IPS-20b (cell line): ENCODE measurements around the gene MCF2L.

Experiments
- H3K27ac ChIP-seq: one replicate; pipeline ENCODE4 v1.5.1; 2013; ENCODE audit warnings: low read length
- H3K27me3 ChIP-seq: 2 replicates; pipeline ENCODE4 v1.6.1; 2013; ENCODE audit warnings: mild to moderate bottlenecking, low read length, inconsistent platforms; ENCODE audit not compliant: insufficient read depth
- H3K36me3 ChIP-seq: 2 replicates; pipeline ENCODE4 v1.6.1; 2013; ENCODE audit warnings: low read depth, mild to moderate bottlenecking, inconsistent platforms, low read length, moderate library complexity; ENCODE audit not compliant: insufficient read depth
- H3K4me1 ChIP-seq: 2 replicates; pipeline ENCODE4 v1.6.1; 2013; ENCODE audit warnings: mild to moderate bottlenecking, control low read depth, inconsistent platforms, low read length, moderate library complexity; ENCODE audit not compliant: insufficient read depth
- H3K4me3 ChIP-seq: 2 replicates; pipeline ENCODE4 v1.5.1; 2013; ENCODE audit warnings: mild to moderate bottlenecking, low read length, inconsistent platforms
- H3K9ac ChIP-seq: 2 replicates; pipeline ENCODE4 v1.6.1; 2013; ENCODE audit warnings: low read depth, mild to moderate bottlenecking, inconsistent platforms, low read length, moderate library complexity
- H3K9me3 ChIP-seq: 2 replicates; pipeline ENCODE4 v1.6.1; 2013; ENCODE audit warnings: mild to moderate bottlenecking, low read depth, low read length, inconsistent platforms; ENCODE audit not compliant: insufficient read depth

The MCF2L gene

DNA sequence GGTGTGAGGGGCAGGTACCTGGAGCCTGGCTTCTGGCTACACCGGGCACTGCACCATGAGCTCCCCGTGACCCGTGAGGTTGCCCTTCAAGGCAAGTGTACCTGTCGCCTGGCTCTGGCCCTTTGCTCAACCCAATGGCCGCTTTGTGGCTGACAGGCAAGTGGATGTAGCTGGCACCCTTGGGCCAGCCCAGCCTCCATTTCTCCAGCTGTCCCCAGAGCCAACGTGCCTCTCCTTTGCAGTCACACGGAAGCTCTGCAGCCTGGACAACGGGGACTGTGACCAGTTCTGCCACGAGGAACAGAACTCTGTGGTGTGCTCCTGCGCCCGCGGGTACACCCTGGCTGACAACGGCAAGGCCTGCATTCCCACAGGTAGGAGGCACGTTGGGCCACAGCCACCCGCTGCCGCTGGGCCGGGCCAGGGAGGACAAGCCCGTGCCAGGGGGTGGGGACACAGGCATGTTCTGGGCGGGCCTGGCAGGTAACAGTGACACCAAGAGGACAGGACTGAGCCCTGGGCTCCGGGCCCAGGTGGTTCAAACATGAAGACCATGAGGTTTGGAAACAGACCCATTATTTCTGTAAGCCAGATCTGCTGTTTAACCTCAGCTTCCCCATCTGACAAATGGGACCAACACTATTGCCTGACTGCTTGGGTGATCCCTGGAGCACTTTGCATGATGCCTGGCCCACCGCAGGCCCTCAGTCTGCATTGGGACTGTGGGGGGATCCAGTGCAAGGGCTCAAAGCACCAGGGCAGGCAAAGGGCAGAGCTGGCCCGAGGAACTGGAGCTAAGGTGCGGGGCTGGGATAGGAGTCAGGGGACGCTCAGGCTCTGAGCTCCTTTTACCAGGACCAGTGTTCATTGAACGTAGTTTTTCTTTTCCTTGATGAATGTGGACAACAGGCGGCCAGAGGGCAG, 171.9 kb downstream of the MCF2L start:
- no peak overlapping the region for H3K9ac ChIP-seq
- H3K36me3 ChIP-seq = no peaks in the 10 kb centered on the region
- no peak overlapping the region for H3K27ac ChIP-seq
- H3K9me3 ChIP-seq = no peaks in the 10 kb centered on the region
- no peaks in the 10 kb centered on the region for H3K27me3 ChIP-seq
- H3K4me3 ChIP-seq = no peak overlapping the region
- peaks cover 15% of the 10 kb centered on the region; the same call in 1 of the 2 replicates for H3K4me1 ChIP-seq

DNA sequence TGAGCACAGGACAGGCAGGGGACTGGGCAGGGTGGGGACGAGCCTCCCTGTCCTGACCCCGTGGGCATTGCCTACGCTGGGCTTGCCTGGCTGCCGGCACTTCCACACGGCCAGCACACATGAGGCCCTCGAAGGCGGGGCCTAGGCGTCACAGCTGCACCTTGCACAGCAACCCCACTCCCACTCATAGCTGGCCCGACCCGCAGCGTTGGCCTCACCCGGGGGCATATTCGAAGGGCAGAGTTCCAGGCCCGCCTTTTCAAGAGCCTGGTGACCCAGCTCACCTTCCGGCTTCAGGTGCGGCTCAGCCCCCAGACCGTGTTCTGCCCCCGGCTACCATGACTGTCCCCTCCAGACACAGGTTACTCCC, 172.6 kb downstream of the MCF2L start:
- peaks cover 15% of the 10 kb centered on the region; the same call in 1 of the 2 replicates for H3K4me1 ChIP-seq
- H3K9ac ChIP-seq = no peak overlapping the region
- H3K27ac ChIP-seq = no peak overlapping the region
- no peaks in the 10 kb centered on the region for H3K27me3 ChIP-seq
- no peak overlapping the region for H3K4me3 ChIP-seq
- H3K9me3 ChIP-seq = no peaks in the 10 kb centered on the region
- no peaks in the 10 kb centered on the region for H3K36me3 ChIP-seq

- Histone ChIP-seq H3K4me3 (no peak overlapping the region), H3K27me3 (no peaks in the 10 kb centered on the region), H3K9ac (no peak overlapping the region), H3K9me3 (no peaks in the 10 kb centered on the region), H3K36me3 (no peaks in the 10 kb centered on the region), H3K4me1 (peaks cover 5% of the 10 kb centered on the region; the same call in 1 of the 2 replicates), H3K27ac (no peak overlapping the region)
Measured at GRCh38 chr13:113142876-113143275, 173.9 kb downstream of the MCF2L start.

- H3K9ac ChIP-seq = no peak overlapping the region
- no peaks in the 10 kb centered on the region for H3K9me3 ChIP-seq
- no peaks in the 10 kb centered on the region for H3K4me1 ChIP-seq
- H3K4me3 ChIP-seq = no peak overlapping the region
- H3K27ac ChIP-seq = no peak overlapping the region
- no peaks in the 10 kb centered on the region for H3K36me3 ChIP-seq
- no peaks in the 10 kb centered on the region for H3K27me3 ChIP-seq
Measured at GRCh38 chr13:113143466-113144254, 174.6 kb downstream of the MCF2L start.

GRCh38 chr13:113144255-113144629, 175.2 kb downstream of the MCF2L start:
- H3K4me1 ChIP-seq = no peaks in the 10 kb centered on the region
- no peak overlapping the region for H3K4me3 ChIP-seq
- no peaks in the 10 kb centered on the region for H3K9me3 ChIP-seq
- H3K27me3 ChIP-seq = no peaks in the 10 kb centered on the region
- no peak overlapping the region for H3K27ac ChIP-seq
- H3K36me3 ChIP-seq = no peaks in the 10 kb centered on the region
- no peak overlapping the region for H3K9ac ChIP-seq

DNA sequence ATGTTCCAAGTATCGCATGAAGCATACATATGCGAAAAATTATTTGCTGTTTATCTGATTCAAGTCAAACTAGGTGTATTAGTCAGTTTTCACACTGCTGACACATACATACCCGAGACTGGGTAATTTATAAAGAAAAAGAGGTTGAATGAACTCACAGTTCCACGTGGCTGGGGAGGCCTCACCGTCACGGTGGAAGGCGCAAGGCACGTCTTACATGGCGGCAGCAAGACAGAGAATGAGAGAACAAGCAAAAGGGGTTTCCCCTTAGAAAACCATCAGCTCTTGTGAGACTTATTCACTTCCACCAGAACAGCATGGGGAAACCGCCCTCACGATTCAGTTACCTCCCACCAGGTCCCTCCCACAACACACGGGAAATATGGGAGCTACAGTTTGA, 176.5 kb downstream of the MCF2L start:
- no peaks in the 10 kb centered on the region for H3K4me1 ChIP-seq
- no peak overlapping the region for H3K9ac ChIP-seq
- H3K9me3 ChIP-seq = no peaks in the 10 kb centered on the region
- no peak overlapping the region for H3K27ac ChIP-seq
- no peak overlapping the region for H3K4me3 ChIP-seq
- no peaks in the 10 kb centered on the region for H3K36me3 ChIP-seq
- H3K27me3 ChIP-seq = no peaks in the 10 kb centered on the region

DNA sequence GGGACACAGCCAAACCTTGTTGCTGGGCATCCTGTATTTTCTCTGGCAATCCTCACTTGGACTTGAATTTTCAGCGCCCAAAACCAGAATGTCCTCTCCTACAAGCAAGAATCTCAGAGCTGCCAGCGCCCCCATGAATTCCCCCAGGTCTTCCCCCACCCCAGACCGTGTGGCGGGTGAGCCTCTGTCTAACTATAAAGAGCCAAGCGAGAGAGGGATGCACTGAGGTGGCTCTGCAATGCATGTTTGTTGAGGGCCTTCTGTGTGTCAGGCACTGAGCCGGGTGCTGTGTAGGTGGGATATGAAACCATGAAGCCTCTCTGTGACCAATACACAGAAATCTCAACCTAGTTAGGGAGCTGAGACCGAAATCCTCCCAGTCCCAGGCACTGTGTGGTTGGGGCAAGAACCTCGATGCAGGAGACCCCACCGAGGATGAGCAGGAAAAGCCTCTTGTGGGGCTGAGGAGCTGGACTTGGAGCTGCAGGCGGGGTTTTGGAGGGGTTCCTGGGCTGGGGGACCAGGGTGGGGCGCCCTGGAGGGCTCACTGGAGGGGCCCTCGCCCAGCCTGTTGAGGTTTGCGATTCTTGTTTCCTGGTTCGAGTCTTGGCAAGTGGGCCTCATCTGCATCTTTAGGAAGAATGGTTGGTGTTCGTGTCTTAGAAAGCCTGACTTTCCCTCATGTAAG, 177.0 kb downstream of the MCF2L start:
- H3K9ac ChIP-seq = no peak overlapping the region

GRCh38 chr13:113146750-113147149, 177.7 kb downstream of the MCF2L start:
- no peak overlapping the region for H3K9ac ChIP-seq
- H3K4me3 ChIP-seq = no peak overlapping the region
- H3K9me3 ChIP-seq = no peaks in the 10 kb centered on the region
- no peaks in the 10 kb centered on the region for H3K36me3 ChIP-seq
- H3K4me1 ChIP-seq = no peaks in the 10 kb centered on the region
- H3K27me3 ChIP-seq = peaks cover 8% of the 10 kb centered on the region
- no peak overlapping the region for H3K27ac ChIP-seq

More for the DNA sequence above, 177.0 kb downstream of the MCF2L start:
- Histone ChIP-seq H3K4me1 (no peaks in the 10 kb centered on the region), H3K9me3 (no peaks in the 10 kb centered on the region), H3K4me3 (no peak overlapping the region), H3K27ac (no peak overlapping the region), H3K36me3 (no peaks in the 10 kb centered on the region), H3K27me3 (peaks cover 1% of the 10 kb centered on the region; the same call in 1 of the 2 replicates)

- no peaks in the 10 kb centered on the region for H3K9me3 ChIP-seq
- H3K27me3 ChIP-seq = peaks cover 13% of the 10 kb centered on the region
- no peaks in the 10 kb centered on the region for H3K36me3 ChIP-seq
- no peak overlapping the region for H3K9ac ChIP-seq
- H3K4me1 ChIP-seq = 0 out of 2 replicates have a peak, but pooled peaks cover 2% of the 10 kb centered on the region
- no peak overlapping the region for H3K27ac ChIP-seq
- no peak overlapping the region for H3K4me3 ChIP-seq
Measured at GRCh38 chr13:113147206-113147605, 178.2 kb downstream of the MCF2L start.

GRCh38 chr13:113148407-113148806, 179.4 kb downstream of the MCF2L start:
- peaks cover 25% of the 10 kb centered on the region for H3K27me3 ChIP-seq
- H3K4me3 ChIP-seq = no peak overlapping the region
- no peak overlapping the region for H3K27ac ChIP-seq
- no peaks in the 10 kb centered on the region for H3K36me3 ChIP-seq
- H3K9me3 ChIP-seq = no peaks in the 10 kb centered on the region
- H3K9ac ChIP-seq = no peak overlapping the region
- H3K4me1 ChIP-seq = peaks cover 4% of the 10 kb centered on the region; the same call in 1 of the 2 replicates

DNA sequence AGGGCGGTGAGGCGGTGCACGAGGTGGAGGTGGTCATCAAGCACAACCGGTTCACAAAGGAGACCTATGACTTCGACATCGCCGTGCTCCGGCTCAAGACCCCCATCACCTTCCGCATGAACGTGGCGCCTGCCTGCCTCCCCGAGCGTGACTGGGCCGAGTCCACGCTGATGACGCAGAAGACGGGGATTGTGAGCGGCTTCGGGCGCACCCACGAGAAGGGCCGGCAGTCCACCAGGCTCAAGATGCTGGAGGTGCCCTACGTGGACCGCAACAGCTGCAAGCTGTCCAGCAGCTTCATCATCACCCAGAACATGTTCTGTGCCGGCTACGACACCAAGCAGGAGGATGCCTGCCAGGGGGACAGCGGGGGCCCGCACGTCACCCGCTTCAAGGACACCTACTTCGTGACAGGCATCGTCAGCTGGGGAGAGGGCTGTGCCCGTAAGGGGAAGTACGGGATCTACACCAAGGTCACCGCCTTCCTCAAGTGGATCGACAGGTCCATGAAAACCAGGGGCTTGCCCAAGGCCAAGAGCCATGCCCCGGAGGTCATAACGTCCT, 180.0 kb downstream of the MCF2L start:
- no peaks in the 10 kb centered on the region for H3K36me3 ChIP-seq
- no peaks in the 10 kb centered on the region for H3K9me3 ChIP-seq
- peaks cover 7% of the 10 kb centered on the region; the same call in 1 of the 2 replicates for H3K4me1 ChIP-seq
- no peak overlapping the region for H3K9ac ChIP-seq
- H3K27me3 ChIP-seq = peaks cover 28% of the 10 kb centered on the region
- no peak overlapping the region for H3K4me3 ChIP-seq
- no peak overlapping the region for H3K27ac ChIP-seq
